Tibial nerve (tissue), 3 donors: ENCODE results near the gene GRPEL2.

Experiments
- CTCF ChIP-seq, 5 experiments: fragments of 200-600 bp in 3 of 5; fragments of 450-650 bp in 2 of 5; sonication (generic) in 3 of 5; IDR thresholded peaks; one replicate each; pipeline ENCODE4 v1.5.1; 2016 to 2019; ENCODE audit warnings: antibody characterized with exemption in 5 of 5, mild to moderate bottlenecking in 3 of 5, moderate library complexity in 2 of 5
- POLR2A ChIP-seq, 2 donors: fragments of 450-650 bp; IDR thresholded peaks; one replicate each; pipeline ENCODE4 v1.6.1; 2017; ENCODE audit warnings: antibody characterized with exemption in 2 of 2, mild to moderate bottlenecking in 2 of 2, moderate library complexity in 2 of 2

- no peak for TF ChIP-seq CTCF (IDR thresholded peaks at IDR 0.05)
- TF ChIP-seq POLR2A (IDR thresholded peaks at IDR 0.05): no peak
Observed at GRCh38 chr5:149360272-149360671, 15.0 kb downstream of the GRPEL2 start.
